ES-I3 (cell line): ENCODE measurements around the gene NPHP4.

Source experiments
- H3K36me3 ChIP-seq: 2 replicates; pipeline ENCODE4 v1.6.1; 2013; ENCODE audit warnings: mild to moderate bottlenecking, low read length, control low read depth, moderate library complexity; ENCODE audit not compliant: insufficient read depth
- H3K4me1 ChIP-seq: 2 replicates; pipeline ENCODE4 v1.6.1; 2013; ENCODE audit warnings: mild to moderate bottlenecking, control low read depth, low read length; ENCODE audit not compliant: insufficient read depth
- H3K9ac ChIP-seq: 2 replicates; pipeline ENCODE4 v1.6.1; 2013; ENCODE audit warnings: low read depth, mild to moderate bottlenecking, low read length, moderate library complexity
- H3K9me3 ChIP-seq: 2 replicates; pipeline ENCODE4 v1.6.1; 2013; ENCODE audit warnings: mild to moderate bottlenecking, low read length, moderate library complexity; ENCODE audit not compliant: control insufficient read depth, insufficient read depth

NPHP4 gene

DNA sequence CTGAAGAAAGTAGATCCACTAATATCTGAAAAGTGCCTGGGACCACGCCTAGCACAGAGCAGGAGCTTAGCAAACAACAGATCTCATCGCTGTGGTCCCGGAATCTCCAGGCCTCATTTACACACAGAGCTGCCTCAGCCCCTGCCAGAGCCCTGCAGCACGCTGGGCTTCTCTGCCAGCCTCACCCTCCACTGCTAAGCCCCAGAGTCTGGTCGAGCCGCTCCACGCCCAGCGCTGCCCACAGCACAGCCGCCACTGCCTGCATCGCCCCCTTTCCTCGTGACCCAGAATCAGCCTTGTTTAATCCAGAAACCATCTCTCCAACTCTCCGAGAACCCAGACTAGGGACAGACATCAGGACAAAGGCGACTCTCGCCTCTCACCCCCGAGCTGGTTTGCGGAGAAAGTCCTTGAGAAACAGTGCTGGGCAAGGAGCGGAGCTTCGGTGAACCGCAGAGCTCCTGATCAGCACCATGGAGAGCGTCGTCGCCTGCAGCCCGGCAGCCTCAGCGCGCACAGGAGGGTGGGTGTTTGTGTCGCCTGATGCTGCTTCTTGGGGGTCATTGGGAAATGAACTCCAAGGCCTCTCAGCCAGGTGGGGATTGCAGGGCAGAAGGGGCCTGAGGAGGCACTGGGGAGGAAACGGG, 145.1 kb downstream of the NPHP4 start:
- H3K9ac ChIP-seq, result no peak overlapping the region
- no peaks in the 10 kb centered on the region for H3K9me3 ChIP-seq
- no peaks in the 10 kb centered on the region for H3K4me1 ChIP-seq
- H3K36me3 ChIP-seq, result no peaks in the 10 kb centered on the region

DNA sequence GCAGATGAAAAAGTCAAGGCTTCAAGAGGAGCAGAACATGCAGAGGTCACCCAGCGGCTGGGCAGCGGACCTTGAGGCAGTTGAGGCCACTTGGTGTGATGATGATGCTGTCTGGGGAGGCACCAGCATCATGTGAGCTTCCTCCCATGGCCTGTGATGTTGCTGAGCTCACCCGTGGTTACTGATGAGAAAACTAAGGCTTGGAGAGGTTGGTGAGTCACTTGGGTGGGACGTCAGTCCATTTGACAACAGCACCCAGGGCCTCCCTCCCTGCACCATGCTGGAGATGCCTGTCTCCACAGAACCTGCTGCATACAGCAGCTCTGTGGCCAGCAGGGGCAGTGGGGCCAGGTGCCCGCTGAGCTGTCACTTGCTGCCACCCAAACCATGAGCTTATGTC, 146.8 kb downstream of the NPHP4 start:
- Histone ChIP-seq H3K36me3 (no peaks in the 10 kb centered on the region), H3K9me3 (no peaks in the 10 kb centered on the region), H3K4me1 (no peaks in the 10 kb centered on the region), H3K9ac (no peak overlapping the region)

DNA sequence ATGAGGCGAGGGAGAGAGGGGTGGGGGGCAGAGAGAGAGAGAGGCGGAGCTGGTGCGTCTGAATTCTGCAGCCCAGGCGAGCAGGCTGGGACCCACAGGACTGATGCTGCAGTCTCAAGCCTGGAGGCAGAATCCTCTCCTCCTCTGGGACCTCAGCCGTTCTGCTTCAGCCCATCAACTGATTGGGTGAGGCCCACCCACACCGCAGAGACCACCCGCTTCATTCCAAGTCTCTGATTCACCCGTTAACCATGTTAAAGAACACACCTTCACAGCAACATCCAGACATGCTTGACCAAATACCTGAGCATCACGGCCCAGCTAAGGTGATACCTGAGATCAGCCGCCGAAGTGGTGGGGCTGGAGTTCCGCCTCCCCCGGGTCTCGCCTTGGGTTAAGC, 147.8 kb downstream of the NPHP4 start:
- no peaks in the 10 kb centered on the region for H3K9me3 ChIP-seq
- H3K36me3 ChIP-seq, result no peaks in the 10 kb centered on the region
- no peaks in the 10 kb centered on the region for H3K4me1 ChIP-seq
- no peak overlapping the region for H3K9ac ChIP-seq

DNA sequence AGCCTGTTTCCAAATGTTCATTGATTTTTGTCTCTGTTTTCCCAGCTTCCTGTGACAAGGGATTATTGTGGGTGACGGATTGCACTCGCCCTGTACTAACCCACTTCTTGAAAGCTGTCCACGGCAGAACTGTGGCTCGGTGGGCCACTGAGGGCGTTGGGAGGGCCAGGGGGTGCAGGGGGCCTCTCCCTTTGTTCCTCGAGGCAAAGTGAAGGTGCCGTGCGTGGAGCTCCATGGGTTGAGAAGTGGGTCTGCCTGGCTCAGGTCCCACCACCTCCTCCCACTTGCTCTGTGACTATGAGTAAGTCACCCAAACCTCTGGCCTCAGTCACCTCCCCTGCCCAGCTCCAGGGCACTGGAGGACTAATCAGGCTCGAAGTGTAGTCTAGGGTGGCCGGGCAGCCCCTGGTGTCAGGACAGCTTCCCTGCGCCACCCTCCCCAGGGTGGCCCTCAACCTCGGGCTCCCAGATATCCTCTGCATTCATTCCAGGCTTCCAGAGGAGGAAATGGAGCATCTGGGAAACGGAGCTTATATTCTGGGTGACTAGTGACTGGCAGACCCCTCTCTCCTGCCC, 148.6 kb downstream of the NPHP4 start:
- no peak overlapping the region for H3K9ac ChIP-seq
- H3K36me3 ChIP-seq, result no peaks in the 10 kb centered on the region
- no peaks in the 10 kb centered on the region for H3K9me3 ChIP-seq
- H3K4me1 ChIP-seq, result no peaks in the 10 kb centered on the region

DNA sequence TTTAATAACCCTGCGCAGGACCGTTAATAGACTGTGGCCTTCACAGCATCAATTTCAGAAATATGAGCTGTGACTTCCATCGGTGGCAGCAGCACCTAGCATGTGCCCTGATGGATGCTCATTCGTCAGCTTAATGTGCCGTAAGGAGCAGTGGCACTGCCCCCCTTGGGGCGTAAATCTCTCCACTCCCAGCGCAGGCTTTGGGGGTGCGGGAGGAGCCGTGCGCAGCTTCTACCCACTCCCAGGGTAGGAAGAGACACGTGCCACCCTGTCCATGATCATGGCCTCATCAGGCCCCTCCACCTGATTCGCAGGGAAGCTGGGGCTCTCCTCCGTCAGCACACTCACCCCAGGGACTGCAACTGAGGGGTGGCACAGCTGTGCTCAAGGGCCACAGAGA, 149.5 kb downstream of the NPHP4 start:
- Histone ChIP-seq H3K4me1 (no peaks in the 10 kb centered on the region), H3K9ac (no peak overlapping the region), H3K36me3 (no peaks in the 10 kb centered on the region), H3K9me3 (no peaks in the 10 kb centered on the region)

DNA sequence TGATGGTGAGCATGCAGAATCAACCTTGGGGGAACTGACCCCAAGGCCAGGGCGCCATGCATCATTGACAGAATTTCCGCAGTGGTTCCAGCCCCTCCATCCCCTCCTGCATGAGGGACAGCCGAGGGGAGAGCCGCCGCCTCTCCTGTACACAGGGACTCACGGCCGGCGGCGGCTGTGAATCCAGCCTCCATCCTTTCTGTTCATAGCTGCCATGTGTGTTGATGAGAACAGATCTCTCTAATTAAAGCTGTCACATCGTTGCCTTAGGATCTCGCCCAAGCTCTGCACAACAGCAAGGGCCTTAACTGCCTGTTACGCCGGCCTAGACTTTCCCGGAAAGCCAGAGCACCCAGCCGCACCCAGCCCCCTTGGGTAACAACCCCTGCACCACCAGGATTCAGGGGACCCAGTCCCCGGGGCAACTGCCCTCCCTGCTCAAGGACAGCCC, 151.6 kb downstream of the NPHP4 start:
- Histone ChIP-seq H3K4me1 (no peaks in the 10 kb centered on the region; the same call in 1 of the 2 replicates), H3K9me3 (no peaks in the 10 kb centered on the region), H3K36me3 (no peaks in the 10 kb centered on the region), H3K9ac (no peak overlapping the region)

DNA sequence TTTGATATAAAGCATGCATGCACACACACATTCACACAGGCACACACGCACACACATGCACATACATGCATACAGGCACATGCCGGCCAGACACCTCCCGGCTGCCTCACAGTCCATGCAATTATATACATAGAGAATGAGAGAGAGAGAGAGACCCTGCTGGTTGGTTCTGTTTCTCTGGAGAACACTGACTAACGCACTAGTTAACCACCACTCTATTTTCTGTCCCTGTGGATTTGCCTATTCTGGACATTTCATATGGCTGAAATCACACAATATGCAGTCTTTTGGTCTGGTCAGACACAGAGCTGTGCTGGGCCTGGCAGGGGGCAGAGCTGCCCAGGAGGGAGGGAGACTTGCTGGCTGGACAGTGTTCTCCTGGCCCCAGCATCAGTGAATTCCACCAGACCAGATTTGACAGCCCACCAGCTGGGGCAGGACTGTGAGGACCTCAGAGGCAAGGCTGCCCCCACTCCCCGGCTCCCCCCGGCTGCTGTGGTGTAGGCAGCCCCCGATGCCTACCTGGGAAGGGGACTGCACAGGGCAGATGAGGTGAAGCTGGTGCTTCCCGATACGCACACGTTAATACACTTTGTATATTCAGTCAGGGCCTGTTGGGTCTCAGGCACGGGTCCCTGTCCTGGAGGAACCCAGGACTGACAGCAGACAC, 152.2 kb downstream of the NPHP4 start:
- Histone ChIP-seq H3K9ac (no peak overlapping the region), H3K9me3 (no peaks in the 10 kb centered on the region), H3K36me3 (no peaks in the 10 kb centered on the region), H3K4me1 (no peaks in the 10 kb centered on the region; the same call in 1 of the 2 replicates)

DNA sequence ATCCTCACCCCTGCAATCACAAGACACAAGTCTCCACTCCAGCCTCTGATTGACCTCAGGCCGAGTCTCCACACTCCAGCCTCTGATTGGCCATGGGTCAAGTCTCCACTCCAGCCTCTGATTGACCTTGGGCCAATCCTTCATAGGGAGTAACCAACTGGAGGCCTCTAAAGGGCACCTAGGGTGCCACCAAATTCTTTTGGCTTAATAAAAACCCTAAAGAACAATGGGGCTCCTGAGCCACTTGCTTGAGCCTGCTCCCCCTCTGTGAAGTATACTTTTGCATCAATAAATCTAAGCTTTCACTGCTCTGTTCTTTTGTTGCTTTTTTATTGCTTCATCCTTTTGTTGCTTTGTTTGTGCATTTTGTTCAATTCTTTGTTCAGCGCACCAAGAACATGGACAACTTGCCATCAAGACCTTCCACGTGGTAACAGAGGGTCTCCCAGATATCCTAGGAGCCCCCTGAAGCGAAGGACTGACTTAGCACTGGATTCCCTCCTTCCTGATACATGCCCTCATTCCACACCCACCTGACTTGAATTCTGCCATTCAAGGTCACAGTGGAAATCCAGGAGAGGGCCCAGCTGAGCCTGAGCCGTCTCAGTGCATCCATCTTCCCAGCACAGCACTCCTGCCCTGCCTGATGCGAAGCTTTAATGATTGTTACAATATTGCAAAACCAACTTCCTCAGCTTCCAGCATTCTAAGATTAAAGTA, 152.9 kb downstream of the NPHP4 start:
- H3K36me3 ChIP-seq, result no peaks in the 10 kb centered on the region
- H3K9me3 ChIP-seq, result no peaks in the 10 kb centered on the region
- no peaks in the 10 kb centered on the region; the same call in 1 of the 2 replicates for H3K4me1 ChIP-seq
- H3K9ac ChIP-seq, result no peak overlapping the region

DNA sequence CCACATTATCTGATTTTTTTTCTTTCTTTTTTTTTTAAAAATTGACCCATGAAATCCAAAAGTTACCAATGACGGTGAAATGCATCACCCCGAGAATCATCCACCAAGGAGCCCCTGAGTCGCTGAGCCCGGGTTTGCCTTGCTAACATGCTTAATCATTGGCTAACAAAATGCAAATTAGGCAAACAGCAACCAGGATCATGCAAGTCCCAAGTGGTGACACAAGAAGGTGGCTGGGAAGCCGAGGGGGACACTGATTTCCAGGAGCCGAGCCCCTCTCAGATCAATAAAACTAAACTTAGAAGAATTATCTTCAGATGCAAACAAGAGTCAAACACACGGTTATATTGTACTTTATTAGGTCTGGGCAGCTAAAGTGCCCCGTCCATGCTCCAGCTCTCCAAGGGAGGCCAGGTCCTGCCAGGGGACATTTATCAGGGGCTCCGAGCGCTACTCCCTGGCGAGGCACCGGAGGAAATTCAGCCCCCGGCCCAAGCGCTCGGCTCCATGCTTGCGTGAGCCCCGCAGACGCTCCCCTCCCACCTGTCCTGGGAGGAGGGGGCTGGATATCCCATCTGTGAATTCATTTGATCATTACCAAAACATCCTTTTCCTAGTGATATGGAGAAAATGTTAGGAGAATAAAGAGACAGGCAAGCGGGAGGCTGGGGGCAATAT, 154.1 kb downstream of the NPHP4 start:
- Histone ChIP-seq H3K36me3 (no peaks in the 10 kb centered on the region), H3K9ac (no peak overlapping the region), H3K4me1 (no peaks in the 10 kb centered on the region; the same call in 1 of the 2 replicates), H3K9me3 (no peaks in the 10 kb centered on the region)

DNA sequence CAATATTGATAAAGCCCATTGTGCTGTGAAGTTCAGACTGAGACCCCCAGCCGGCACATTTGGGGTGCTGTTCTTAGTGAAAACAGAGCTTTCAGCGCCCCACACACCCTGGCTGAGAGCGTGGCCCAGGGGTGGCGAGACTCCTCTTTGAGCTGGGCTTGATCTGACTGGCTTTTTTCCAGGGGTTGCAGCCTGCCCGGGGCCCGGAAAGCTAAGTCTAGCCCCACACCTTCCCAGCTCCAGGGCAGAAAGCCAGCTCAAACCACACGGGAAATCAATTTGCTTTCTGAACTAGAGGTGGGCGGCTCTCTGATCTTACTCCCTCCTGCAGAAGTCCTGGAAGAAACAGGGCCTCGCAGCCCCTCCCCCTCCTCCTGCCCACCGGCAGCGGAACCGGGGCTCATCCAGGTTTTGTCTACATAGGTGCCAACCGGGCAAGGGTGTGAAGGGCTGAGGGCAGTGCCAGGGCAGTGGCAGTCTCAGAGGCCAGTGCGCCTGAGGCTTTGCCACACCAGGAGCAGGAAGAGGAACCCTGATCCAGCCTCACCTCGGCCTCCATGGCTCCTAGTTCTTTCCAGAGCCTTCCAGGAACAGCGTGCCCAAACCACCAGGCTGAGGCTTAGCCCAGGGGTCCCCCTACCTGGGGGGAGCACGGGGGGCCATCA, 155.3 kb downstream of the NPHP4 start:
- H3K36me3 ChIP-seq, result no peaks in the 10 kb centered on the region
- no peaks in the 10 kb centered on the region for H3K9me3 ChIP-seq
- peaks cover under 1% of the 10 kb centered on the region; the same call in 1 of the 2 replicates for H3K4me1 ChIP-seq
- H3K9ac ChIP-seq, result no peak overlapping the region

DNA sequence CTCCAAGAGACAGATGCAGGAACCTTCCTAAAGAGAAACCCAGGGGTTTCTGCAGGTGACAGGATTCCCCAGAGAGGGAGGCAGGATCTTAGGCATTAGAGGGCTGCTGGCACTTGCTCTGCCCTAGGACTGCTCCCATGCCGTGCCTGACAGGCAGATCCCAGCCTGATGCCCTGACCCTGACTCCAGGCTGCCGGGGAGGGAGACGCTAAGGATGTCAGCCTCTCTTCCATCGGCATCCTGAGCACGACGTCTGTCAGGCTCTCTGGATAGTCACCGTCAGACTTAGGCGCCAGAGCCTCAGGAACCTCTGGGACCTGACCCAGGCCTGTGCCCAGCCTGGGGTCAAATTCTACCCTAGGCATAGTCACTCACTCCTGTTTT, 157.1 kb downstream of the NPHP4 start:
- peaks cover 7% of the 10 kb centered on the region for H3K4me1 ChIP-seq
- H3K9ac ChIP-seq, result no peak overlapping the region
- no peaks in the 10 kb centered on the region for H3K9me3 ChIP-seq
- H3K36me3 ChIP-seq, result no peaks in the 10 kb centered on the region

DNA sequence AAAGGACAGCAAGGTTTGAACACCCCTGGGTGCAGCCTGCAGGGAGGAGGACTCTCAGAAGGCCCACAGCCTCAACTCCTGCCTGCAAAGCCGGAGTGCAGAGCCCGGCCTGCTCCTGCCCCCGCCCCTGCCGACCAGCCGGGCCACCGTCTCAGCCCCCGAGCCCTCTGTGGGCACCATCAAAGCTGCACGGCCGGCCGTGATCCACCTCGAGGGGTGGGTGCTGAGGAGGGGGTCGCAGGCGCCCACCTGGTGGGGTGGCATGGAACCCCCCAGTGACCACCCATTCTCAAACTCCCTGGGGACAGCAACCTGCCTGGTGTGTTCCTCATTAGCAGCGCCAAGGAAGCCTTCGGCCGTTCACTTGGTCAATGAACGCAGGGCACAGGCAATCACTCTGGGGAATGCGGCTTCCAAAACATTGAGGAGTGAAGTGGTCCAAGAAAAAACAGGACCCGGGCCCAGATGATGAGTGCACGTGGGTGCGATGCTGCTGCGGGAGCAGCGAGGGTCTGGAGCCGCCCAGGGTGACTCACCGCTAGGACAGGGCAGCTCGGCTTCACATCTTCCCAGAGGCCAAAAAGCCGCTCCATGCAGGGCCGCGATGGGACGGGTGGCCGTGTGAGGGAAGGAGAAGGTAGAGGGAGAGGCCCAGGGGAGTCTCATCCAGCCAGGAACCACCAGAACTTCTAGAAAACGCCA, 157.6 kb downstream of the NPHP4 start:
- Histone ChIP-seq H3K9ac (no peak overlapping the region), H3K36me3 (no peaks in the 10 kb centered on the region), H3K9me3 (no peaks in the 10 kb centered on the region), H3K4me1 (peaks cover 7% of the 10 kb centered on the region)

DNA sequence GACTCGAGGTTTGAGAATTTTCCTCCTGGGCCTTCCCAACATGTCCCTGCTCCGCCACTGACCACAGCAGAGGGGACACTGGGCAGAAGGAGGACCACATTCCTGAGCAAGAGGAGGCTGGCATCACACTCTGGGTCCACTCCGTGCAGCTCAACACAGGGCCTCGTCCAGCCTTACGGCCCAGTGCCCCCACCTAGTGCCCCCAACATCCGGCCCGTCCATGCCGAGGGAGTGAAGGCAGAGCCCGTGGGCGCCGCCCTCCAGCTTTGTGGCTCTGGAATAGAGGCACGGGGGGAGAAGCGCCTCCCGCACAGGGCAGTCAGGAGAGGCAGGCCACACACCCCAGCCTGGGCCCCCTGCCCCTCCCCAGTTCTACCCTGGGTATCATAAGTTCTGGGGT, 158.3 kb downstream of the NPHP4 start:
- H3K9me3 ChIP-seq, result no peaks in the 10 kb centered on the region
- H3K9ac ChIP-seq, result no peak overlapping the region
- H3K36me3 ChIP-seq, result no peaks in the 10 kb centered on the region
- H3K4me1 ChIP-seq, result peaks cover 7% of the 10 kb centered on the region
